Liver (tissue), 3 donors: ENCODE results near the gene CTSE.

ENCODE experiments used
- EGR1 ChIP-seq, 2 donors: IDR thresholded peaks; 2 replicates each; pipeline ENCODE4 v1.6.1; 2016 to 2018; ENCODE audit warnings: antibody characterized with exemption in 2 of 2, low read depth in 2 of 2
- FOXA2 ChIP-seq: IDR thresholded peaks from 2 replicates; pipeline ENCODE4 v1.6.1; 2016; ENCODE audit warnings: antibody characterized with exemption
- JUND ChIP-seq, 2 donors: IDR thresholded peaks; 2 replicates each; pipeline ENCODE4 v1.6.1; 2016; ENCODE audit warnings: antibody characterized with exemption in 2 of 2
- MAX ChIP-seq: IDR thresholded peaks from 2 replicates; pipeline ENCODE4 v1.6.1; 2016; ENCODE audit warnings: antibody characterized with exemption
- RAD21 ChIP-seq, 2 donors: IDR thresholded peaks; 2 replicates each; pipeline ENCODE4 v1.6.1; 2016; ENCODE audit warnings: antibody characterized with exemption in 2 of 2, mild to moderate bottlenecking in 2 of 2
- RXRA ChIP-seq, 2 donors: IDR thresholded peaks; 2 replicates each; pipeline ENCODE4 v1.6.1; 2017 to 2018; ENCODE audit warnings: antibody characterized with exemption in 2 of 2, mild to moderate bottlenecking in 1 of 2
- TAF1 ChIP-seq: conservative IDR thresholded peaks from 2 replicates; pipeline ENCODE4 v1.6.1; 2016; ENCODE audit warnings: antibody characterized with exemption, mild to moderate bottlenecking
- YY1 ChIP-seq: IDR thresholded peaks from 2 replicates; pipeline ENCODE4 v1.6.1; 2016; ENCODE audit warnings: antibody characterized with exemption, mild to moderate bottlenecking
- TF ChIP-seq, protein P1 (sequence below): fragments of 150-350 bp; IDR thresholded peaks from 2 replicates; pipeline ENCODE4 v1.5.1; 2017; ENCODE audit warnings: improper control_type of control experiment, low read depth, low read length; ENCODE audit not compliant: missing input control
- TF ChIP-seq, protein P2 (sequence below): IDR thresholded peaks from 2 replicates; pipeline ENCODE4 v1.6.1; 2016; ENCODE audit warnings: antibody characterized with exemption
- donor health status: healthy.
- donor health status: healthy.

GRCh38 chr1:206023695-206024094, at the start of gene CTSE:
- TF ChIP-seq JUND (IDR thresholded peaks at IDR 0.05) = no peak
- TF ChIP-seq, protein P1, sequence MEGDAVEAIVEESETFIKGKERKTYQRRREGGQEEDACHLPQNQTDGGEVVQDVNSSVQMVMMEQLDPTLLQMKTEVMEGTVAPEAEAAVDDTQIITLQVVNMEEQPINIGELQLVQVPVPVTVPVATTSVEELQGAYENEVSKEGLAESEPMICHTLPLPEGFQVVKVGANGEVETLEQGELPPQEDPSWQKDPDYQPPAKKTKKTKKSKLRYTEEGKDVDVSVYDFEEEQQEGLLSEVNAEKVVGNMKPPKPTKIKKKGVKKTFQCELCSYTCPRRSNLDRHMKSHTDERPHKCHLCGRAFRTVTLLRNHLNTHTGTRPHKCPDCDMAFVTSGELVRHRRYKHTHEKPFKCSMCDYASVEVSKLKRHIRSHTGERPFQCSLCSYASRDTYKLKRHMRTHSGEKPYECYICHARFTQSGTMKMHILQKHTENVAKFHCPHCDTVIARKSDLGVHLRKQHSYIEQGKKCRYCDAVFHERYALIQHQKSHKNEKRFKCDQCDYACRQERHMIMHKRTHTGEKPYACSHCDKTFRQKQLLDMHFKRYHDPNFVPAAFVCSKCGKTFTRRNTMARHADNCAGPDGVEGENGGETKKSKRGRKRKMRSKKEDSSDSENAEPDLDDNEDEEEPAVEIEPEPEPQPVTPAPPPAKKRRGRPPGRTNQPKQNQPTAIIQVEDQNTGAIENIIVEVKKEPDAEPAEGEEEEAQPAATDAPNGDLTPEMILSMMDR = no peak
- no peak for TF ChIP-seq EGR1 (IDR thresholded peaks at IDR 0.05; ENCODE audit: low read depth in 2 of 2)
- no peak for TF ChIP-seq YY1
- no peak for TF ChIP-seq FOXA2
- TF ChIP-seq, protein P2, sequence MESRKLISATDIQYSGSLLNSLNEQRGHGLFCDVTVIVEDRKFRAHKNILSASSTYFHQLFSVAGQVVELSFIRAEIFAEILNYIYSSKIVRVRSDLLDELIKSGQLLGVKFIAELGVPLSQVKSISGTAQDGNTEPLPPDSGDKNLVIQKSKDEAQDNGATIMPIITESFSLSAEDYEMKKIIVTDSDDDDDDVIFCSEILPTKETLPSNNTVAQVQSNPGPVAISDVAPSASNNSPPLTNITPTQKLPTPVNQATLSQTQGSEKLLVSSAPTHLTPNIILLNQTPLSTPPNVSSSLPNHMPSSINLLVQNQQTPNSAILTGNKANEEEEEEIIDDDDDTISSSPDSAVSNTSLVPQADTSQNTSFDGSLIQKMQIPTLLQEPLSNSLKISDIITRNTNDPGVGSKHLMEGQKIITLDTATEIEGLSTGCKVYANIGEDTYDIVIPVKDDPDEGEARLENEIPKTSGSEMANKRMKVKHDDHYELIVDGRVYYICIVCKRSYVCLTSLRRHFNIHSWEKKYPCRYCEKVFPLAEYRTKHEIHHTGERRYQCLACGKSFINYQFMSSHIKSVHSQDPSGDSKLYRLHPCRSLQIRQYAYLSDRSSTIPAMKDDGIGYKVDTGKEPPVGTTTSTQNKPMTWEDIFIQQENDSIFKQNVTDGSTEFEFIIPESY = no peak
- no peak for TF ChIP-seq TAF1
- TF ChIP-seq RXRA (IDR thresholded peaks at IDR 0.05) = no peak
- TF ChIP-seq MAX = no peak
- no peak for TF ChIP-seq RAD21 (IDR thresholded peaks at IDR 0.05)
